NCI-H1105 (cell line): ENCODE data around the gene EPHB4.

Experiments used
- DNase-seq: peaks from one replicate; lab custom pipeline; 2025; lab: John Stamatoyannopoulos, UW

Gene EPHB4

GRCh38 chr7:100854146-100854895 is 27.0 kb upstream of the EPHB4 start:
- no peak for DNase-seq

- peak; percentile 82 for DNase-seq
These were observed 24.9 kb upstream of the EPHB4 start, which contains the start of gene SLC12A9 for GRCh38 chr7:100852048-100852872. SLC12A9 (plus strand) TSS chr7:100852713; CDS start chr7:100854198, 1,485 bp downstream.

GRCh38 chr7:100847360-100847759 is 20.0 kb upstream of the EPHB4 start:
- DNase-seq = no peak

GRCh38 chr7:100840470-100841100 is 13.3 kb upstream of the EPHB4 start:
- no peak for DNase-seq

GRCh38 chr7:100839361-100839760 is 12.0 kb upstream of the EPHB4 start:
- no peak for DNase-seq

- peak; percentile 91 for DNase-seq
These were observed 9.9 kb upstream of the EPHB4 start for GRCh38 chr7:100837099-100837836.

GRCh38 chr7:100836812-100837098 is 9.4 kb upstream of the EPHB4 start:
- DNase-seq = no peak

GRCh38 chr7:100835903-100836811 is 8.8 kb upstream of the EPHB4 start:
- DNase-seq = no peak

- DNase-seq = no peak
These were observed 4.9 kb upstream of the EPHB4 start for GRCh38 chr7:100832281-100832633.

- DNase-seq = no peak
These were observed 3.1 kb upstream of the EPHB4 start for GRCh38 chr7:100830396-100830795.

- DNase-seq = no peak
These were observed 1.9 kb upstream of the EPHB4 start for GRCh38 chr7:100829150-100829716.

- DNase-seq = no peak
These were observed 601 bp downstream of the EPHB4 start for GRCh38 chr7:100826514-100827329.

GRCh38 chr7:100825751-100826513 is 1.4 kb downstream of the EPHB4 start:
- no peak for DNase-seq

GRCh38 chr7:100825215-100825671 is 2.1 kb downstream of the EPHB4 start:
- no peak for DNase-seq

- DNase-seq = no peak
These were observed 2.7 kb downstream of the EPHB4 start for GRCh38 chr7:100824499-100825214.

- no peak for DNase-seq
These were observed 3.8 kb downstream of the EPHB4 start for GRCh38 chr7:100823534-100823933.

- no peak for DNase-seq
These were observed 4.2 kb downstream of the EPHB4 start for GRCh38 chr7:100823140-100823525.
